HepG2 (cell line): ENCODE results near the gene FNDC3A. TPM values are rescaled to one million over a fixed set of nuclear protein-coding genes. Genes with fewer than 3 reads are reported as not detected.
"Not testable (repeated sequence)": the region's sequence is repeated elsewhere in the genome, so short reads cannot be mapped to it uniquely, and the experiment has no call there.

Experiments
- ATAC-seq: fragments of 200-7000 bp; cut with Tn5 transposase; 3 replicates; pipeline ENCODE4 v1.9.1; 2020; ENCODE audit warnings: mild to moderate bottlenecking, moderate library complexity
- BruUV-seq: library from RNA; stranded (reverse); fragments of 400-500 nt; replicated peaks from 2 replicates; lab custom pipeline; 2021; lab: Mats Ljungman, UMichigan
- CTCF ChIA-PET: fragments of 300-600 bp; formaldehyde crosslinking; extraction: SDS; loops from one replicate; lab custom pipeline; 2021; ENCODE audit warnings: low total read pairs, inconsistent platforms, low intra/inter-chr PET ratio; lab: Yijun Ruan, JAX
- POLR2A ChIA-PET: fragments of 350-600 bp; sonication (Branson Sonifier 250); formaldehyde crosslinking; loops from one replicate; lab custom pipeline; 2020; ENCODE audit warnings: antibody characterized with exemption, inconsistent platforms; lab: Yijun Ruan, JAX
- DNase-seq: peaks from one replicate; pipeline ENCODE4 v3.0.0-alpha.2; 2015; ENCODE audit warnings: low spot score
- FAIRE-seq: peaks from 3 replicates; lab custom pipeline; 2011; peaks lifted over from hg19 to GRCh38; lab: Jason Lieb, UNC
- H2AFZ ChIP-seq: one replicate; pipeline ENCODE4 v1.6.1; 2011; ENCODE audit warnings: low read length, inconsistent platforms
- H3K27ac ChIP-seq: fragments of 300-600 bp; 3 replicates; pipeline ENCODE4 v1.8.0; 2011; ENCODE audit warnings: mixed run types, mild to moderate bottlenecking, mixed read lengths, low read length, inconsistent platforms; ENCODE audit not compliant: insufficient read depth; ENCODE audit errors: extremely low read length
- H3K27me3 ChIP-seq, 2 experiments: fragments of 200-600 bp in 1 of 2; 2 replicates in 1 of 2; 3 replicates in 1 of 2; pipeline versions ENCODE4 v1.6.0 to v1.8.0; 2011; ENCODE audit warnings: low read length in 2 of 2, mild to moderate bottlenecking in 2 of 2, moderate library complexity in 2 of 2, inconsistent platforms in 1 of 2; ENCODE audit not compliant: insufficient read depth in 2 of 2, control insufficient read depth in 1 of 2
- H3K36me3 ChIP-seq, 2 experiments: fragments of 200-600 bp in 1 of 2; replicated peaks in 1 of 2; 2 replicates in 1 of 2; 3 replicates in 1 of 2; pipeline versions ENCODE4 v1.5.1 to v1.8.0; 2011; ENCODE audit warnings: low read length in 2 of 2, inconsistent platforms in 1 of 2; ENCODE audit not compliant: insufficient read depth in 2 of 2, control insufficient read depth in 1 of 2
- H3K4me1 ChIP-seq: 2 replicates; pipeline ENCODE4 v1.5.1; 2012; ENCODE audit warnings: low read length, inconsistent platforms; ENCODE audit not compliant: insufficient read depth
- H3K4me2 ChIP-seq: 2 replicates; pipeline ENCODE4 v1.6.0; 2011; ENCODE audit warnings: low read depth, low read length, inconsistent platforms
- H3K4me3 ChIP-seq, 3 experiments: fragments of 200-600 bp in 1 of 3; sonication (generic), shearing (Covaris generic) in 1 of 3; replicated peaks in 1 of 3; 2 replicates each; pipeline ENCODE4 v1.5.1; 2011 to 2016; ENCODE audit warnings: low read length in 3 of 3, inconsistent platforms in 2 of 3, low read depth in 2 of 3, mild to moderate bottlenecking in 2 of 3, control low read depth in 1 of 3, mixed read lengths in 1 of 3; ENCODE audit not compliant: insufficient read depth in 1 of 3
- H3K79me2 ChIP-seq: one replicate; pipeline ENCODE4 v1.6.1; 2011; ENCODE audit warnings: low read length, inconsistent platforms; ENCODE audit not compliant: insufficient read depth
- H3K9ac ChIP-seq: 2 replicates; pipeline ENCODE4 v1.6.0; 2011; ENCODE audit warnings: mild to moderate bottlenecking, low read depth, low read length, inconsistent platforms; ENCODE audit not compliant: insufficient read depth
- H3K9me3 ChIP-seq: 2 replicates; pipeline ENCODE4 v1.5.1; 2012; ENCODE audit warnings: mild to moderate bottlenecking, low read length
- H4K20me1 ChIP-seq: 2 replicates; pipeline ENCODE4 v1.6.0; 2011; ENCODE audit warnings: inconsistent platforms, mild to moderate bottlenecking, low read length, moderate library complexity; ENCODE audit not compliant: insufficient read depth
- CBX1 ChIP-seq: IDR thresholded peaks from one replicate; pipeline ENCODE4 v1.6.1; 2016; ENCODE audit warnings: antibody characterized with exemption, low read depth
- KDM2A ChIP-seq: sonication (generic); formaldehyde crosslinking; IDR thresholded peaks from 2 replicates; pipeline ENCODE4 v1.4.0; 2020; ENCODE audit warnings: low read depth, missing genetic modification reagents, borderline replicate concordance
- LCORL ChIP-seq, 2 experiments: fragments of 450-650 bp in 1 of 2; sonication (generic) in 1 of 2; formaldehyde crosslinking in 1 of 2; IDR thresholded peaks; 2 replicates each; pipeline versions ENCODE4 v1.5.0 to v1.6.1; 2017 to 2020; ENCODE audit warnings: antibody characterized with exemption in 1 of 2, missing genetic modification reagents in 1 of 2
- RAD51 ChIP-seq: fragments of 450-650 bp; IDR thresholded peaks from 2 replicates; pipeline ENCODE4 v1.6.1; 2016; ENCODE audit warnings: borderline replicate concordance
- SALL1 ChIP-seq: sonication (generic); formaldehyde crosslinking; IDR thresholded peaks from 2 replicates; pipeline ENCODE4 v1.8.0; 2022; ENCODE audit warnings: mild to moderate bottlenecking, missing genetic modification reagents
- SP5 ChIP-seq: IDR thresholded peaks from 2 replicates; pipeline ENCODE4 v1.6.1; 2016; ENCODE audit warnings: low read depth, borderline replicate concordance
- TBX2 ChIP-seq: sonication (generic); formaldehyde crosslinking; IDR thresholded peaks from 2 replicates; pipeline ENCODE4 v1.5.0; 2020; ENCODE audit warnings: missing genetic modification reagents, mild to moderate bottlenecking, borderline replicate concordance
- ZNF782 ChIP-seq: sonication (generic); formaldehyde crosslinking; IDR thresholded peaks from 2 replicates; pipeline ENCODE4 v1.4.0; 2020; ENCODE audit warnings: missing genetic modification reagents, mild to moderate bottlenecking, borderline replicate concordance
- WGBS: methylation state at CpG from one replicate; pipeline ENCODE4 v1.1.6; 2017; ENCODE audit warnings: low lambda C conversion rate; 5-methylcytosine and 5-hydroxymethylcytosine counted together
- in situ Hi-C: cut with HindIII; loops from 2 replicates; pipeline ENCODE4 v1.10.0; 2017; ENCODE audit warnings: low pct_unique_long_range_greater_than_20kb; ENCODE audit not compliant: extremely low pct_ligation_motif_present
- intact Hi-C: fragments of 100-400 bp; cut with micrococcal nuclease; formaldehyde crosslinking; loops from one replicate; pipeline ENCODE4 v1.10.0; 2022; ENCODE audit not compliant: unreplicated experiment
- polyA plus RNA-seq, 8 experiments: library from polyadenylated mRNA; depleted of rRNA in 3 of 8; stranded (reverse) in 7 of 8; unstranded in 1 of 8; fragments of >200 nt; fragmentation: Illumina TruSeq in 4 of 8; extraction: Trizol in 4 of 8; gene quantifications; 2 replicates each; pipeline versions ENCODE4 v1.2.1 to v1.2.3, GENCODE V29; 2011 to 2016; ENCODE audit warnings: low read depth in 4 of 8, missing spikeins in 1 of 8, mixed read lengths in 1 of 8; ENCODE audit not compliant: insufficient read depth in 1 of 8
- total RNA-seq, 5 experiments: library from RNA; depleted of rRNA; stranded (reverse); fragments of >200 nt; fragmentation: Illumina TruSeq; extraction: Trizol; gene quantifications; 2 replicates each; pipeline ENCODE4 v1.2.3, GENCODE V29; 2016; ENCODE audit warnings: low read depth in 1 of 5
- TF ChIP-seq, protein P1 (sequence below): sonication (generic); formaldehyde crosslinking; conservative IDR thresholded peaks from 2 replicates; pipeline ENCODE4 v1.4.0; 2020; ENCODE audit warnings: mild to moderate bottlenecking, missing genetic modification reagents, moderate library complexity
- TF ChIP-seq, protein P2 (sequence below): IDR thresholded peaks from 2 replicates; pipeline ENCODE4 v1.6.1; 2016; ENCODE audit warnings: missing genetic modification reagents, missing compliant biosample characterization
- TF ChIP-seq, protein P3 (sequence below): IDR thresholded peaks from 2 replicates; pipeline ENCODE4 v1.6.1; 2016; ENCODE audit warnings: low read depth

Gene FNDC3A
- total and polyA plus RNA-seq, 2 of the 13 experiments (the other 11 are each of a cell fraction or from before 2014, with no cell fraction given), result 36.7 to 39.3 TPM

DNA sequence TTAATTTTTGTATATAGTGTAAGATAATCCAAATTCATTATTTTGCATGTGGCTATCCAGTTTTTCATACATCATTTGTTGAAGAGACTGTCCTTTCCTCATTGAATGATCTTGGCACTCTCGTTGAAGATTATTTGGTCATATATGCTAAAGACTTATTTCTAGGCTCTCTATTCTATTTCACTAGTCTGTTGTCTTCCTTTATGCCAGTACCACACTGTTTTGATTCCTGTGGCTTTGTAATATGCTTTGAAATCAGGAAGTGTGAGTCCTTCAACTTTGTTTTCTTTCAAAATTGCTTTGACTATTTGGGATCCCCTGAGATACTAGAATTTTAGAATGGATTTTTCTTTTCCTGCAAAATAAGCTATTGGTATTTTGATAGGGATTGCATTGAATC is 24.5 kb downstream of the FNDC3A start:
- Histone ChIP-seq H3K27ac (no peak overlapping the region), H3K4me2 (no peak overlapping the region), H3K4me3 (no peak overlapping the region), H3K79me2 (peaks cover 15% of the 10 kb centered on the region), H3K9me3 (peaks cover 9% of the 10 kb centered on the region), H3K36me3 (no peaks in the 10 kb centered on the region)
- FAIRE-seq (no peak), ATAC-seq (no peak)
- WGBS, result 97% methylated on average over 1 of the region's 1 CpG
- in situ Hi-C loops, result no loop called here
- intact Hi-C loops, result no loop called here
- TF ChIP-seq RAD51 (no peak), CBX1 (no peak), TBX2 (no peak), LCORL (IDR thresholded peaks at IDR 0.05) (no peak), LCORL (CRISPR knock-in tag; IDR thresholded peaks at IDR 0.05) (no peak), ZNF782 (CRISPR knock-in tag) (no peak)
- TF ChIP-seq, all 625 proteins: peak for 0
- ChIA-PET POLR2A (no interaction called here), CTCF (no interaction called here)
- no peak overlapping the region for H3K9ac ChIP-seq
- H3K4me1 ChIP-seq, result peaks cover 17% of the 10 kb centered on the region
- H4K20me1 ChIP-seq, result no peaks in the 10 kb centered on the region
- no peak for DNase-seq
- no peak overlapping the region for H2AFZ ChIP-seq
- H3K27me3 ChIP-seq, result no peaks in the 10 kb centered on the region
- no TSS peak for BruUV-seq

DNA sequence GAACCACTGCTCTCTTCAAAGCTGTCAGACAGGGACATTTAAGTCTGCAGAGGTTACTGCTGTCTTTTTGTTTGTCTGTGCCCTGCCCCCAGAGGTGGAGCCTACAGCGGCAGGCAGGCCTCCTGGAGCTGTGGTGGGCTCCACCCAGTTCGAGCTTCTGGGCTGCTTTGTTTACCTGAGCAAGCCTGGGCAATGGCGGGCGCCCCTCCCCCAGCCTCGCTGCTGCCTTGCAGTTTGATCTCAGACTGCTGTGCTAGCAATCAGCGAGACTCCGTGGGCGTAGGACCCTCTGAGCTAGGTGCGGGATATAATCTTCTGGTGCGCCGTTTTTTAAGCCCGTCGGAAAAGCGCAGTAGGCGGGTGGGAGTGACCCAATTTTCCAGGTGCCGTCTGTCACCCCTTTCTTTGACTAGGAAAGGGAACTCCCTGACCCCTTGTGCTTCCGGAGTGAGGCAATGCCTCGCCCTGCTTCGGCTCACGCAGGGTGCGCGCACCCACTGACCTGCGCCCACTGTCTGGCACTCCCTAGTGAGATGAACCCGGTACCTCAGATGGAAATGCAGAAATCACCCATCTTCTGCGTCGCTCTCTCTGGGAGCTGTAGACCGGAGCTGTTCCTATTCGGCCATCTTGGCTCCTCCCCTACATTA is 43.4 kb downstream of the FNDC3A start:
- WGBS, result 75% methylated on average over 18 of the region's 28 CpGs
- ATAC-seq, H3K9ac ChIP-seq, H3K36me3 ChIP-seq, H3K4me2 ChIP-seq, H2AFZ ChIP-seq, intact Hi-C loops, in situ Hi-C loops, CTCF ChIA-PET, FAIRE-seq, H3K27ac ChIP-seq, H3K4me3 ChIP-seq, BruUV-seq, H4K20me1 ChIP-seq, H3K79me2 ChIP-seq, H3K27me3 ChIP-seq, H3K9me3 ChIP-seq: not testable (repeated sequence)
- peaks cover 29% of the 10 kb centered on the region for H3K4me1 ChIP-seq
- peak; percentile 18 for DNase-seq
- POLR2A ChIA-PET, result interaction anchor here (1.3 kb wide), 1 partner anchor 43 kb away, joined by 3 read pairs; the partner anchor contains the start of gene FNDC3A
- TF ChIP-seq, protein P1, sequence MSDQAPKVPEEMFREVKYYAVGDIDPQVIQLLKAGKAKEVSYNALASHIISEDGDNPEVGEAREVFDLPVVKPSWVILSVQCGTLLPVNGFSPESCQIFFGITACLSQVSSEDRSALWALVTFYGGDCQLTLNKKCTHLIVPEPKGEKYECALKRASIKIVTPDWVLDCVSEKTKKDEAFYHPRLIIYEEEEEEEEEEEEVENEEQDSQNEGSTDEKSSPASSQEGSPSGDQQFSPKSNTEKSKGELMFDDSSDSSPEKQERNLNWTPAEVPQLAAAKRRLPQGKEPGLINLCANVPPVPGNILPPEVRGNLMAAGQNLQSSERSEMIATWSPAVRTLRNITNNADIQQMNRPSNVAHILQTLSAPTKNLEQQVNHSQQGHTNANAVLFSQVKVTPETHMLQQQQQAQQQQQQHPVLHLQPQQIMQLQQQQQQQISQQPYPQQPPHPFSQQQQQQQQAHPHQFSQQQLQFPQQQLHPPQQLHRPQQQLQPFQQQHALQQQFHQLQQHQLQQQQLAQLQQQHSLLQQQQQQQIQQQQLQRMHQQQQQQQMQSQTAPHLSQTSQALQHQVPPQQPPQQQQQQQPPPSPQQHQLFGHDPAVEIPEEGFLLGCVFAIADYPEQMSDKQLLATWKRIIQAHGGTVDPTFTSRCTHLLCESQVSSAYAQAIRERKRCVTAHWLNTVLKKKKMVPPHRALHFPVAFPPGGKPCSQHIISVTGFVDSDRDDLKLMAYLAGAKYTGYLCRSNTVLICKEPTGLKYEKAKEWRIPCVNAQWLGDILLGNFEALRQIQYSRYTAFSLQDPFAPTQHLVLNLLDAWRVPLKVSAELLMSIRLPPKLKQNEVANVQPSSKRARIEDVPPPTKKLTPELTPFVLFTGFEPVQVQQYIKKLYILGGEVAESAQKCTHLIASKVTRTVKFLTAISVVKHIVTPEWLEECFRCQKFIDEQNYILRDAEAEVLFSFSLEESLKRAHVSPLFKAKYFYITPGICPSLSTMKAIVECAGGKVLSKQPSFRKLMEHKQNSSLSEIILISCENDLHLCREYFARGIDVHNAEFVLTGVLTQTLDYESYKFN (CRISPR knock-in tag), result peak; percentile 39; the same call in 1 of the 2 replicates
- TF ChIP-seq, protein P2, sequence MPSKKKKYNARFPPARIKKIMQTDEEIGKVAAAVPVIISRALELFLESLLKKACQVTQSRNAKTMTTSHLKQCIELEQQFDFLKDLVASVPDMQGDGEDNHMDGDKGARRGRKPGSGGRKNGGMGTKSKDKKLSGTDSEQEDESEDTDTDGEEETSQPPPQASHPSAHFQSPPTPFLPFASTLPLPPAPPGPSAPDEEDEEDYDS, result 0 out of 2 replicates have a peak, but pooled peaks have one; percentile 28
- TF ChIP-seq KDM2A (CRISPR knock-in tag) (peak; percentile 40; the same call in 1 of the 2 replicates), SALL1 (peak; percentile 39; the same call in 1 of the 2 replicates), SP5 (CRISPR knock-in tag) (peak; percentile 72)
- TF ChIP-seq, protein P3, sequence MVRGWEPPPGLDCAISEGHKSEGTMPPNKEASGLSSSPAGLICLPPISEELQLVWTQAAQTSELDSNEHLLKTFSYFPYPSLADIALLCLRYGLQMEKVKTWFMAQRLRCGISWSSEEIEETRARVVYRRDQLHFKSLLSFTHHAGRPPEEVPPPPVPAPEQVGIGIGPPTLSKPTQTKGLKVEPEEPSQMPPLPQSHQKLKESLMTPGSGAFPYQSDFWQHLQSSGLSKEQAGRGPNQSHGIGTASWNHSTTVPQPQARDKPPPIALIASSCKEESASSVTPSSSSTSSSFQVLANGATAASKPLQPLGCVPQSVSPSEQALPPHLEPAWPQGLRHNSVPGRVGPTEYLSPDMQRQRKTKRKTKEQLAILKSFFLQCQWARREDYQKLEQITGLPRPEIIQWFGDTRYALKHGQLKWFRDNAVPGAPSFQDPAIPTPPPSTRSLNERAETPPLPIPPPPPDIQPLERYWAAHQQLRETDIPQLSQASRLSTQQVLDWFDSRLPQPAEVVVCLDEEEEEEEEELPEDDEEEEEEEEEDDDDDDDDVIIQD, result peak; percentile 80
